Keratinocyte (primary cell): ENCODE measurements around the gene IKZF1. TPM values are rescaled to one million over a fixed set of nuclear protein-coding genes. Genes with fewer than 3 reads are reported as not detected.

Experiments
- DNase-seq: peaks from one replicate; pipeline ENCODE4 v3.0.0-alpha.2; 2011; ENCODE audit warnings: low read depth, missing footprints, low spot score
- FAIRE-seq: peaks from 2 replicates; lab custom pipeline; 2011; peaks lifted over from hg19 to GRCh38; lab: Jason Lieb, UNC
- H2AFZ ChIP-seq: 2 replicates; pipeline ENCODE4 v1.6.0; 2012; ENCODE audit warnings: low read length, control low read depth, inconsistent platforms; ENCODE audit not compliant: control insufficient read depth
- H3K27ac ChIP-seq: 2 replicates; pipeline ENCODE4 v1.5.1; 2011; ENCODE audit warnings: low read length; ENCODE audit not compliant: control insufficient read depth, insufficient read depth
- H3K27me3 ChIP-seq: 3 replicates; pipeline ENCODE4 v1.6.0; 2011; ENCODE audit warnings: low read length; ENCODE audit not compliant: control insufficient read depth, insufficient read depth; ENCODE audit errors: extremely low read depth
- H3K36me3 ChIP-seq, 2 experiments: 2 replicates in 1 of 2; 3 replicates in 1 of 2; pipeline ENCODE4 v1.5.1; 2011; ENCODE audit warnings: low read length in 2 of 2, mild to moderate bottlenecking in 1 of 2; ENCODE audit not compliant: control insufficient read depth in 2 of 2, insufficient read depth in 2 of 2; ENCODE audit errors: extremely low read depth in 1 of 2
- H3K4me1 ChIP-seq: 3 replicates; pipeline ENCODE4 v1.5.1; 2011; ENCODE audit warnings: low read length; ENCODE audit not compliant: control insufficient read depth, insufficient read depth; ENCODE audit errors: extremely low read depth
- H3K4me2 ChIP-seq: 3 replicates; pipeline ENCODE4 v1.6.0; 2011; ENCODE audit warnings: low read depth, low read length; ENCODE audit not compliant: control insufficient read depth, insufficient read depth; ENCODE audit errors: extremely low read depth
- H3K4me3 ChIP-seq, 3 experiments: fragments of 200-600 bp in 1 of 3; sonication (generic) in 1 of 3; 2 replicates in 2 of 3; 3 replicates in 1 of 3; pipeline ENCODE4 v1.5.1; 2011 to 2016; ENCODE audit warnings: low read length in 3 of 3, mild to moderate bottlenecking in 3 of 3, control low read depth in 2 of 3, inconsistent platforms in 1 of 3, low read depth in 1 of 3, mixed read lengths in 1 of 3, mixed run types in 1 of 3, moderate library complexity in 1 of 3; ENCODE audit not compliant: control insufficient read depth in 2 of 3, insufficient read depth in 2 of 3; ENCODE audit errors: extremely low read depth in 1 of 3
- H3K79me2 ChIP-seq: 2 replicates; pipeline ENCODE4 v1.6.0; 2012; ENCODE audit warnings: low read length; ENCODE audit not compliant: control insufficient read depth, insufficient read depth
- H3K9ac ChIP-seq: 3 replicates; pipeline ENCODE4 v1.6.0; 2011; ENCODE audit warnings: low read length; ENCODE audit not compliant: control insufficient read depth, insufficient read depth; ENCODE audit errors: extremely low read depth
- H3K9me1 ChIP-seq: 3 replicates; pipeline ENCODE4 v1.6.0; 2011; ENCODE audit warnings: low read length; ENCODE audit not compliant: control insufficient read depth, insufficient read depth; ENCODE audit errors: extremely low read depth
- H3K9me3 ChIP-seq: 2 replicates; pipeline ENCODE4 v1.5.1; 2012; ENCODE audit warnings: low read depth, low read length; ENCODE audit not compliant: control insufficient read depth
- H4K20me1 ChIP-seq: 3 replicates; pipeline ENCODE4 v1.6.0; 2011; ENCODE audit warnings: low read length; ENCODE audit not compliant: control insufficient read depth, insufficient read depth; ENCODE audit errors: extremely low read depth
- EZH2 ChIP-seq: IDR thresholded peaks from one replicate; pipeline ENCODE4 v1.6.1; 2012; ENCODE audit warnings: inconsistent platforms, mild to moderate bottlenecking, low read length, moderate library complexity
- dilution Hi-C: fragments of 300-500 bp; cut with MboI; formaldehyde crosslinking; loops from one replicate; pipeline ENCODE4 v1.7.0; 2020; ENCODE audit warnings: low sequenced_read_pairs; ENCODE audit not compliant: extremely low pct_ligation_motif_present
- polyA plus RNA-seq, 5 experiments: library from polyadenylated mRNA; depleted of rRNA in 3 of 5; stranded (reverse) in 3 of 5; stranded (forward) in 1 of 5; unstranded in 1 of 5; fragments of >200 nt; gene quantifications; 1 replicate in 1 of 5; 2 replicates in 3 of 5; 3 replicates in 1 of 5; pipeline versions ENCODE4 v1.2.1 to v1.2.3, GENCODE V29; 2011 to 2012; ENCODE audit warnings: missing spikeins in 2 of 5, low read depth in 1 of 5, low replicate concordance in 1 of 5
- TF ChIP-seq, protein P1 (sequence below), 3 experiments: IDR thresholded peaks in 1 of 3; conservative IDR thresholded peaks in 1 of 3; optimal IDR thresholded peaks in 1 of 3; 2 replicates in 2 of 3; 3 replicates in 1 of 3; pipeline versions ENCODE3 to v1.5.1; 2011; ENCODE audit warnings: low read length in 3 of 3, mild to moderate bottlenecking in 3 of 3, moderate library complexity in 2 of 3, control low read depth in 1 of 3, inconsistent platforms in 1 of 3; ENCODE audit not compliant: insufficient read depth in 2 of 3; ENCODE audit errors: extremely low read depth in 1 of 3

IKZF1 gene
- polyA plus RNA-seq, 1 donor (not counting 4 experiments of a cell fraction or from before 2014, with no cell fraction given): not detected

DNA sequence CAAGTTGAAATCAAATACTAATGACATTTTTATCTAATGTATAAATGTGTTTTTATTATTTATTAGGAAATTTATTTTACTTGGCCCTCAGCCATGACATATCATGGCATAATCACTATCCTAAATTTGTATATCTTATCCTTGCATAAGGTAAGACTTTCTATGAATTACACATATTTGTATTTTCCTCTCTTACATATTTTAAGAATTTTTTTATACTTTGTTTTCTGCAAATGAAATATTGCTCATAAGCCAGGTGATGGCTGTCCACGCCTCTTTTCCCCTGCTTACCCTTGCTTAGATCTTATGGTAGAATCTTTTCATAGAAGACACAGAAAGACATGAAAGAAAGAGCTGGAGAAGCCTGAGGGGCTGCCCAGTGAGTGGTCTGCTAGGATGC, 48.2 kb downstream of the IKZF1 start:
- Histone ChIP-seq H3K27me3 (peaks cover 12% of the 10 kb centered on the region), H3K36me3 (no peaks in the 10 kb centered on the region), H3K9me3 (no peaks in the 10 kb centered on the region), H3K27ac (no peak overlapping the region), H3K4me3 (no peak overlapping the region), H3K9ac (no peak overlapping the region), H2AFZ (no peak overlapping the region), H3K79me2 (no peaks in the 10 kb centered on the region), H3K4me1 (no peaks in the 10 kb centered on the region), H4K20me1 (no peaks in the 10 kb centered on the region), H3K9me1 (no peaks in the 10 kb centered on the region), H3K4me2 (no peak overlapping the region)
- dilution Hi-C loops: no loop called here
- no peak for FAIRE-seq
- no peak for DNase-seq
- no peak for TF ChIP-seq EZH2
- TF ChIP-seq, protein P1, sequence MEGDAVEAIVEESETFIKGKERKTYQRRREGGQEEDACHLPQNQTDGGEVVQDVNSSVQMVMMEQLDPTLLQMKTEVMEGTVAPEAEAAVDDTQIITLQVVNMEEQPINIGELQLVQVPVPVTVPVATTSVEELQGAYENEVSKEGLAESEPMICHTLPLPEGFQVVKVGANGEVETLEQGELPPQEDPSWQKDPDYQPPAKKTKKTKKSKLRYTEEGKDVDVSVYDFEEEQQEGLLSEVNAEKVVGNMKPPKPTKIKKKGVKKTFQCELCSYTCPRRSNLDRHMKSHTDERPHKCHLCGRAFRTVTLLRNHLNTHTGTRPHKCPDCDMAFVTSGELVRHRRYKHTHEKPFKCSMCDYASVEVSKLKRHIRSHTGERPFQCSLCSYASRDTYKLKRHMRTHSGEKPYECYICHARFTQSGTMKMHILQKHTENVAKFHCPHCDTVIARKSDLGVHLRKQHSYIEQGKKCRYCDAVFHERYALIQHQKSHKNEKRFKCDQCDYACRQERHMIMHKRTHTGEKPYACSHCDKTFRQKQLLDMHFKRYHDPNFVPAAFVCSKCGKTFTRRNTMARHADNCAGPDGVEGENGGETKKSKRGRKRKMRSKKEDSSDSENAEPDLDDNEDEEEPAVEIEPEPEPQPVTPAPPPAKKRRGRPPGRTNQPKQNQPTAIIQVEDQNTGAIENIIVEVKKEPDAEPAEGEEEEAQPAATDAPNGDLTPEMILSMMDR (optimal IDR thresholded peaks at IDR 0.05 in 1 of 3, IDR thresholded peaks at IDR 0.05 in 1 of 3, conservative IDR thresholded peaks at IDR 0.05 in 1 of 3; ENCODE audit: extremely low read depth in 1 of 3, insufficient read depth in 2 of 3, low read length in 3 of 3): no peak

DNA sequence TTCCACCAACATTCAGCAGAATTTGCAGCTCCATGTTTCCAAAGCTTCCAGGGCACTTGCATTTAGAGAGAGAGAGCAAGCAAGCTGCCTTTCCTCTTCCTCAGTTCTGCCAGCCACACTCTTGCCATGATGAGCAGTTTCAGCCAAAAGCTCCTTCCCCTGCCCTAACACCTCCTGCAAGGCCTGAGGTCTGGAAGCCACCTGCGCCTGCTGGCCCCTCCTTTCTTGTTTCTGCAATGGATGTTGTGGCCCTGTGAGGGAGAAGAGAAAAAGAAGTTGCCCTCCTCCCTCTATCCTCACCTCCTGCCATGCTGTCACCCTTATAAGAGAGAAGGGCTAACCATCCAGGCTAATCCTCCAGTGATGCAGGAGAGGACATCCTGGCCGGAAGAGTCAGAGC, 48.7 kb downstream of the IKZF1 start:
- FAIRE-seq: no peak
- dilution Hi-C loops: no loop called here
- Histone ChIP-seq H3K27me3 (peaks cover 10% of the 10 kb centered on the region), H3K9ac (no peak overlapping the region), H3K4me2 (no peak overlapping the region), H3K4me3 (no peak overlapping the region), H4K20me1 (no peaks in the 10 kb centered on the region), H3K9me1 (no peaks in the 10 kb centered on the region), H3K4me1 (no peaks in the 10 kb centered on the region), H3K27ac (no peak overlapping the region), H2AFZ (no peak overlapping the region), H3K79me2 (no peaks in the 10 kb centered on the region), H3K36me3 (no peaks in the 10 kb centered on the region), H3K9me3 (no peaks in the 10 kb centered on the region)
- no peak for DNase-seq
- no peak for TF ChIP-seq EZH2
- TF ChIP-seq, protein P1 (optimal IDR thresholded peaks at IDR 0.05 in 1 of 3, IDR thresholded peaks at IDR 0.05 in 1 of 3, conservative IDR thresholded peaks at IDR 0.05 in 1 of 3; ENCODE audit: extremely low read depth in 1 of 3, insufficient read depth in 2 of 3, low read length in 3 of 3): no peak
